SK-N-MC (cell line): Measurements from ENCODE around the gene VOPP1.

ENCODE experiments used
- EZH2 ChIP-seq: fragments of 200-600 bp; sonication (generic); IDR thresholded peaks from one replicate; pipeline ENCODE4 v1.6.1; 2017; ENCODE audit warnings: antibody characterized with exemption
- FOXP2 ChIP-seq: optimal IDR thresholded peaks from 2 replicates; pipeline ENCODE3; 2011; ENCODE audit warnings: mild to moderate bottlenecking, moderate library complexity; ENCODE audit not compliant: insufficient read depth; ENCODE audit errors: extremely low read length, control extremely low read depth
- POLR2AphosphoS5 ChIP-seq: IDR thresholded peaks from 2 replicates; pipeline ENCODE4 v1.6.1; 2012; ENCODE audit warnings: mild to moderate bottlenecking, low read depth, low read length, borderline replicate concordance

GRCh38 chr7:55481155-55481554 is 91.1 kb downstream of the VOPP1 start:
- TF ChIP-seq POLR2AphosphoS5: no peak
- no peak for TF ChIP-seq EZH2
- TF ChIP-seq FOXP2: no peak
